GM18502 (cell line): ENCODE measurements around the gene HGD.
"Not testable (repeated sequence)": the region's sequence is repeated elsewhere in the genome, so short reads cannot be mapped to it uniquely, and the experiment has no call there.

Experiments used
- ATAC-seq: cut with Tn5 transposase; IDR thresholded peaks from one replicate; pipeline ENCODE4 v1.9.1; 2021; ENCODE audit warnings: mild to moderate bottlenecking; ENCODE audit not compliant: unreplicated experiment, poor library complexity

HGD gene

DNA sequence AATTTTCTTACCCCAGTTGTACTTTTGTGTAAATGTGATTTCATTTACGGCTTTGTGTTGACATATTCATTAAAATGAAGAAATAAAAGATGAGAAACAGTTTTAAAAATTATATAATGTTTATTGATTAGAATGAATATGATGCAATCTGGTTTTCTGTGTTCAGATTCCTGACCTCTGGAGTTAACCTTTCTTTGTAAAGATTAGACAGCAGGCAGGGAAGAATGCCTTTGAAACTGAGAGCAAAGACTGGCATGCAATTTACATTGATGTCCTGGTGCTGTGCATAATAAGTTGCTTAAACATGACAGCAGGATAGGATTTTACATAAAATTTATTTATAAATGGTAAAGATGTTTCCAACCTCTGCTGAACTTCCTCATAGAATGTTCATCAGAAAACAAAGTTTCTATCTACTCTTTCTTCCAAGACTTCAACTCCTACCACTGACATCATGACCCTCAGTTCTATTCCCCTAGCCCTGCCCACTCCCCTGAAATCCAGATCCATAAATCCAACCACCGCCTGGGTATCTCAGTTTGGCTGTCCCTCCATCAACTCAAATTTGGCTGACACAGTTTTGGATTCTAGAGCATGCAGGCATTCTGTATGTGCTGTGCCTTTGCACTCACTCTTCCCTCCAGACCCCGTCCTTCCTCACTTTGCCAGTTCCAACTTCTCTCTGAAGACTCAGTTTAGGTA is 1.7 kb downstream of the HGD start:
- no peak for ATAC-seq

DNA sequence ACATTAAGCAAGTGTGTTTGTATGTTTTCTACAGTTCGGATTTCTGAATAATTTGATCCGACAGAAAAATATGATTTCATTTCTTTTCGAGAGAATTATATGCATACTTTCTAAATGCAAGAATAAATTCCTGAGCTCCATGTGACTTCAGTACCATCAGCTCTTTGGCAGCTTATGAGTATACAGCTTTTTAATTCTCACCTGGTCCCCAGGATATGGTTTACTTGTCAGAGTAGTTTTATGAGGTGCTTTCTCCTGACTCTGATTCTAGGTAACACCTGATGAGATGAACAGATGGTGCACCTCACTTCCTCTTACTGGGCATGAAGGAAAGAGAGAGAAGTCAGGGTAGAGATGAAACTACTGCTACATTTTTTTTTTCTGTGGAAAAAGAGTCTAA is 3.1 kb downstream of the HGD start:
- no peak for ATAC-seq

DNA sequence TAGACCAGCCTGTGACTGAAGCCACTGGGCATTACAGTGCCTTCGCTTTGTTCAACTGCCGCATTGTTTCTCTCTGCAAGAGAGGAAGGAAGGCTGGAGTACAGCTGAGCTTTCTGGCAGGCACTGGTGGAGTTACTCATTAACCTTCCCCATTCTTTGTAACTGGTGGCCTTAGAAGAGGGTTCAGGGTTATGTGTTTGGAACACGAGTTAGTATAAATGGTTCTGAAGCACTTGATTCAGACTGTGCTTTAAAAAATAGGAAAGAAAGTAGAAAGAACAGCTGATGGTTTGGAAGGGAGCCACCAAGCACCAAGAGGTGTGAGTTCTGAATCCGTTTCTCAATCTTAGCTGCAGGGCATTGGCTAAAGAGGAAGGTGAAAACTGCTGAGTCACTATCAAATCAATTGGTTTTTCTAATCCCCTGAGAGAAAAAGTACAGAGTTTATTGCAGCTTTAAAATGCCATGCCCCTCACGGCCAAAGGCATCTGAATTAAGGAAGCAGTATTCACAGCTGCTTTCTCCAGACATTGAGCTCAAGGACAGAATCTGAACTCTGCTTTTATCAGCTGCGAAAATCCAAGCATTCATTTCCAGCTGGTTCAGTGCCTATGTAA is 3.6 kb downstream of the HGD start:
- peak; percentile 84 for ATAC-seq

DNA sequence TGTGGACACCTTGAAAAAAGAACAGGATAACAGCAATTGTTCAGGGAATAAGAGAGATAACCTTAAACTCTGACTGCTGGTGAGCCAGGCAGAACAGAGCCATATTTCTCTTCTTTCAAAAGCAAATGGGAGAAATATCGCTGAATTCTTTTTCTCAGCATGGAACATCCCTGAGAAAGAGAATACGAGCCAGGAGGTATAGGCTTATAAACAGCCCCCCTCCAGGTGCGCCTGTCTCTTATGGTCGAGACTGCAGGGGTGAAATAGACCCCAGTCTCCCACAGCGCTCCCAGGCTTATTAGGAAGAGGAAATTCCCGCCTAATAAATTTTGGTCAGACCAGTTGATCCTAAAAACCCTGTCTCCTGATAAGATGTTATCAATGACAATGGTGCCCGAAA is 4.8 kb downstream of the HGD start:
- ATAC-seq: not testable (repeated sequence)

DNA sequence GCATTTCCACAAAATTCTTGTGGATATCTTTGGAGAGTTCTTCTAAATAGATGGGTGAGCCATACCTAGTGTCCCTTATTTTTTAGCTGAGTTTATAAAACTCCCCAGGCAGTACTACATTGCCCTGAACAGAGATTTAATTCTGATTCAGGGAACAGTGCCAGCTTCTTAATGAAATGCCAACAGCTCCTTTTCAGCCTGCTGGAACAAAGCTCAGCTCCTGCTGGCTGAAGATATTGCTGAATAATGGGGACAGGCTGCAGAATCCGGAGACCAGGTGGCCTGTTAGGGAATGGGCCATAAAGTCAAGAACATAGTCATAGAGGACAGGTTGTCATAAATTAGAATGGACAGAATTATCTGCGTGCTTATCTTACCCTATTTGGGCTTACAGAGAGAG is 8.9 kb downstream of the HGD start:
- ATAC-seq: no peak

DNA sequence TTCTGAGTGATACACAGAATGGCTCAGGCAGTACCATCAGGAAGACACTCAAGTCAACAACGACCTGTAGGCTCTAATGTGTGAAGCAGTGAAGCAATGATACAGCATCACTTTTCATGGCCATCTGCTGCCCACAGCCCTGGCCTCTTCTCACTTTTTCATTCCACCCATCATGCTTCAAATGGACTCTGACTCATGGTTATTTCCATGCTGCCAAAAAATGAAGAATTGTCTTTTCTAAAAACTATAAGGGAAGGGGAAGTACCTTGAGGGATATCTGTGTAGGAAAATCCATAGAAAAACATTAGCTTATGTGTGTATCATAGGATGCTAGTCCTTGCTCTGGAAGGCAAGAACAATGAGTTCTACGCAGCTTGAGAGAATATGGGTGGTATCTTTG is 11.5 kb downstream of the HGD start:
- ATAC-seq: no peak

DNA sequence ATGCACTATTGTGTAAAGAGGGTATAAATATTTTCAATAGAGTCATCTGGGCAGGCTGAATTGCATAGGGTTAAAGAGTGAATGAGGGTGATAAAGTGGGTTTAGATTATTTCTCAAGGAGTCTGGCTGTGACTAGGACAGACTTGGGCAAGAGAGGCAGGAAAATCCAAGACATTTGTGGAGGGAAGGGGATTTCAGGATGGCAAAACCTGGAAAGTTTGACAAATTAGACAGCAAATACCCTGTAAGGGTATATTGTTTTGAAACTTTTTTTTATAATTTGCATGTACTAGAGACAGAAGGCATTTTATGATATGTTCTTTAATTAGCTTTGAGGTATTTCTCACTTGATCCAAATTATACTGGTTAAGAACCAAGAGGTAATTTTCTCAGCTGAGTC is 17.1 kb downstream of the HGD start:
- no peak for ATAC-seq

DNA sequence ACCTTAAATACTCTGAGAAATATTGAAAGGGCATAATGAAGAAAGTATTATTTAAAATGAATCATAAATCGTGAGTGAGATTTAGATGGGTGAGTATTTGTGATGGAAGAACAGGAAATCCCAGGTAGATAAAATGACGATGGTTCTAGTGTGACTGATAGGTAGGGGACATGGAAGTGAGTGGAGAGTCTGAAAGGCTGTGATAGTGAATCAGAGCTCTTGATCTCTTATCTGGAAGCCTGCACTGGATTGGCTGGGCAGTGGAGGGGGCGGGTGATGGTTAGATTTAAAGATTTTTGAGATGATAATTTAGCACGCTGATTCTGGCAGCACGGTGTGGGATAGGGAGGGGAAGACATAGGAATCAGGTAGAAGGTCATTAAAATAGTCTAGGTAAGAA is 20.1 kb downstream of the HGD start:
- ATAC-seq: no peak

DNA sequence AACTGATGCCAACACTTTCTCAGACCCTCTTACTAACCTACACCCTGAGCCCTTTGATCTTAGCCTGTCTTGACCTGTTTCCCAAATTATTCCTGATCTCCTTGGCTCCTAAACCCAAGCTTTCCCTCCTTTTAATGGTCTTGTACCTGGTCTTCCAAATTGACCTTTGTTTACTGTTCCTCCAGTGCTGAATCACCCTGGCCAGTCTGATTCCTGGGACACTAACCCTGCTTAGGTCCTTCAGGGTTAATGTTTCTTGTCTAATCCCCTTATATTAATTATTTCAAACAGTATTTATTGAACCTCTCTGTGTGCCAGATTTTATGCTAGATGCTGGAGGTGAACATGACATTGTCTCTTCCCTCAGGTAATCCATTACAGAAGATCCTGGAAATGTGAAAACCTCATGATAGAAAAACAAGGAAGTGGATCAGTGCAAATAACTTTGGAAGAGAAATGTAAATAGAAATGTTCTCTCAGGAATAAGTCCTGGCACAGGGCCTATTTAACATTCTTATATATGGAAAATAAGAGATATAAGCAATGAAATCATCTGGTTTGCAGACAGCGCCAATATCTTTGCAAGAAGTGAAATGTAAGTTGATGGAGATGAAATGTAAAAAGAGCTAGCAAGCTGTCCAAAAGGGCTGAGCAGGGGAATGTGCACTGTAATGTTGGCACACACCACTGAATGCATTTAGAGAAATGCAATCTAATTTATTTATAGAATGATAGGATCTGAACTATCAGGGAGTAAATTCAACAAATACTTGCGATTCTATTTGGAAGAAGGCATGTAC is 20.7 kb downstream of the HGD start:
- no peak for ATAC-seq

DNA sequence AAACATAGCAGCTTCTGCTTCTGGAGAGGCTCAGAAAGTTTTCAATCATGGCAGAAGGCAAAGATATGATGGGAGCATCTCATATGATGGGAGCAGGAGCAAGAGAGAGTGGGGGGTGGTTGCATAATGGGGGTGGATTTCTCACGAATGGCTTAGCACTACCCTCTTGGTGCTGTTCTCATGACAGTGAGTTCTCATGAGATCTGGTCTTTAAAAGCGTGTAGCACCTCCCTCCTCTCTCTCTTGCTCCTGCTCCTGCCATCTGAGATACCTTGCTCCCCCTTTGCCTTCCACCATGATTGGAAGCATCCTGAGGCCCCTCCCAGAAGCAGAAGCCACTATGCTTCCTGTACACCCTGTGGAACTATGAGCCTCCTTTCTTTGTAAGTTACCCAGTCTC is 22.2 kb downstream of the HGD start:
- ATAC-seq: no peak

DNA sequence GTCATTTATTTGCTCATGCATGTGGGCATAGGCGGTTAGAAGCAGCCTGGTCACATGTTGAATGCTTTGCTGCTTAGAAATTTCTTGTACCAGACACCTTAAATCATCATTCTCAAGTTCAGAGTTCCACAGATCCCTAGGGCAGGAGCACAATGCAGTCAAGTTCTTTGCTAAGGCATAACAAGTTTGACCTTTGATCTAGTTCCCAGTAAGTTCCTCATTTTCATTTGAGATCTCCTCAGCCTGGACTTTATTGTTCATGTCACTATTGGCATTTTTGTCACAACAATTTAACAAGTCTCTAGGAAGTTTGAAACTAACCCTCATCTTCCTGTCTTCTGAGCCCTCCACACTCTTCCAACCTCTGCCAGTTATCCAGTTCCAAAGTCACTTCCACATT is 22.8 kb downstream of the HGD start:
- no peak for ATAC-seq

DNA sequence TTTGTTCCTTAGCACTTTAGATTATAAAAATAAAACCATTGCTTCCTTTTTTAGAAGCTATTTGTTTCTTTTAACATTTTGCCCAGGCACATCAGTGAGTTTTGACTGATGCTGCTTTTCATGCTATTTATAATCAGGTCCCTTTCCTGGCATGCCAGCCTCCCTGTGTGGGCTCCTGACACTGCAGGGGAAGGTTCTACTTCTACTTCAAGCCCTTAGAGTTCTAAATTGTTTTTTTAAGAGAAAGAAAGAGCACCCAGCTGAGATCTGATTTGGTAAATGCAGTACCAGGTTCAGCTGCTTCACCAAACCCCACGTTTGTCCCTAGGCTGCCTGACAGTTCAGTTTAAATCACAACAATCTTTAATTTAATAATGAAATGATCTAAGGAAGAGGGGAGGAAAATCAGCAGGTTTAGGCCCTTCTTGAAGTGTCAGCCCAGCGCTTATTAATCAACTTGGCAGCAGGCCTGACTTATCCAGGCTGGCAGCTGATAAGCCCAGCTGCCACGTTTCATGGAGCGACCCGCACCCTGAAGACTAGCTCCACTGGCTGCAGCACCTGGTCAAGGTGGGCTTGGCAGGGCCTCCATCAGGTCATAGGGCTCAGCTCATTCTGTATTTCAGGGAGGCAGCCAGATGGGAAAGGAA is 29.0 kb downstream of the HGD start:
- no peak for ATAC-seq

DNA sequence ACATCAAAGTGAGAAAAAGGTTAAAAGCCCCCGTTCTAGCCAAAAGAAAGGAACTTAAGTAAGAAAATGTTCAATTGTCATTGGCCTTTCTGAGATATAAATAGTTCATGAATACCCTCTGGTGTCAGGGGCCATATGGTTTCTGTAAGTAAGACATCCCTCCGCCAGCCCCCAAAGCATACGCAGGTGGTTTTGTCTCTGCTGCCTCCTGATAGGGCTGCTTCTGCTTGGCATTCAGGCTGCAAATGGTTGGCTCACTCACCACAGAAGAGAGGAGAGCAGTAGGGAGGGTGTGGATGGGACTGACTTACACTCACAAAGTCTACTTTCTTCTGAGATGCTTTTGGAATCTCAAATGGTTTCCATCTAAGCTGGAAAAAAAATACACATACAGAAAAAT is 29.8 kb downstream of the HGD start:
- no peak for ATAC-seq

DNA sequence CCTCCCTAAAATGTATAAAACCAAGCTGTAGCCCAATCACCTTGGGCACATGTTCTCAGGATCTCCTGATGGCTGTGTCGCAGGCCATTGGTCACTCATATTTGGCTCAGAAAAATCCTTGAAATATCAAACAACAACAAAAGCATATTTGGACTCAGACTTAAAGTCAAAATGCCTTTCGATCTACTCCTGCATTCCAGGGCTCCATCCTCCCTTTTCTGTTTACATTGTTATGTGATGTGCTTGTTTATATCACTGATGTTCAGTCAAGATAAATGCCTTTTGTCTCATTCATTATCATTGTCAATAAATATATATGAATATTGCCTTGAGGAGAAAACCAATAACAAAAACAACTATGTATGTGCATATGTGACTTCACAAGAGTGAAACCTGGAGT is 31.7 kb downstream of the HGD start:
- ATAC-seq: no peak

DNA sequence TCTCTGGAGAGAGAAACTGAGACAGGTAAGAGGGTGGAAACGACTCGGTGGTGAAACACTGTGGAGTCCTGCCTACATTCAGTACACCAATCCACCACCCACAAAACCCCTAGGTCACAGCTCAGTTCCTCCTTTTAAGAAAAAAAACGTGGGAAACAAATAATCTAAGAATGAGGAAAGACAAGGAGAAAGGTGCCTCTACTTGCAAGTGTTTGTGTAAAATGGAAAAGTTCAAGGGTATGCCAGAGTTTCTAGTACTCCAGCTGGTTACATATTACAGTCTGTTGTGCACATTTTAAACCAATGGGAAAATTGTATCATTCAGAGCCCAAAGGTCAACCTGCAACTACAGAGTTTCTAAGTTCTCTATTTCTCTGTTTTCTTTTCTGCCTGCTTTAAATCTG is 32.2 kb downstream of the HGD start:
- no peak for ATAC-seq

DNA sequence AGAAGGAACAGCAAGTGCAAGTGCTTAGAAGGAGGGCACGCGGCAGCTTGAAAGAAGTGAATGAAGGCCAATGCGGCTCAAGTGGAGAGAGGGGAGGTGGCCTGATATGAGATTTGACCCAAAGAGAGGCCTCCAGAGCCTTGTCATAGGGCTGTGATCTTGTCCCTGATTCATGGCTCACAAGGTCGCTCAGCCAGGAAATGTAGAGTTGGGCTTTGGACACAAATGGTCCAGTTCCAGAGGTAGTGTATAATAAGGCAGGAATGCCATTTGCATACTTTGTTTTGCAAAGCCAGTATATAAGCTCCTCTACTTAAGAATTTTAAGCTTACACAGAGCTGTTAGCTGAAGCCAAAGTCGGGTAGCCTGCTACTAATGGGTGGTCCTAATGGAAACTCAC is 33.7 kb downstream of the HGD start:
- no peak for ATAC-seq

DNA sequence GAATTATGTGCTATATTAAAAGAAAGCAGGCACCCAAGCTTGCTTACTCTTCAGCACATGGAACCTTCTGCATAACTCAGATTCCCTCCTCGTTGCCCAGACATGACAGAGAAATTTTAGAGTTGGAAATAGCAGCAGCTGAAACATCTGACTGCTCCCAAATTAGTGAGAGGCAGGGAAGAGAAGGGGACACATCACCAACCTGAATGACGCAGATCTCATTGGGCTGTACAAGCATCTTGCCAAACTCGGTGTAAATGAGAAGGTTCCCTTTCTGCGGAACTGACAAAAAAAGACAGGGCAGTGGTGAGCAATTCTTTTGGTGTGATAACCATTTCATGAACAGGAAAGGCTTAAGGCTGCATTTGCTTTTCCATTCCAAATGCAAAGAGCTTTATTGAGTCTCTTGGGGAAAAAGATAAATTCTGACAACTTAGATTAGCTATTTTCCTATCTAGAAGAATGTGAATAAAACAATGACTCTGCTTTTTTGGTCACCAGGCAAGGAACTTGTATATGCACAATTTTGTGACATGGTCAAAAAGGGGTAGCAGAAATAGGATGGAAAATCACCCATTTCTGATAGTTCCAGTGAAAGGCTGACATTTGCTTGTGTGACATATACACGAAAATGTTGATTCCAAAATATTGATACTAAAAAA is 35.1 kb downstream of the HGD start:
- no peak for ATAC-seq

DNA sequence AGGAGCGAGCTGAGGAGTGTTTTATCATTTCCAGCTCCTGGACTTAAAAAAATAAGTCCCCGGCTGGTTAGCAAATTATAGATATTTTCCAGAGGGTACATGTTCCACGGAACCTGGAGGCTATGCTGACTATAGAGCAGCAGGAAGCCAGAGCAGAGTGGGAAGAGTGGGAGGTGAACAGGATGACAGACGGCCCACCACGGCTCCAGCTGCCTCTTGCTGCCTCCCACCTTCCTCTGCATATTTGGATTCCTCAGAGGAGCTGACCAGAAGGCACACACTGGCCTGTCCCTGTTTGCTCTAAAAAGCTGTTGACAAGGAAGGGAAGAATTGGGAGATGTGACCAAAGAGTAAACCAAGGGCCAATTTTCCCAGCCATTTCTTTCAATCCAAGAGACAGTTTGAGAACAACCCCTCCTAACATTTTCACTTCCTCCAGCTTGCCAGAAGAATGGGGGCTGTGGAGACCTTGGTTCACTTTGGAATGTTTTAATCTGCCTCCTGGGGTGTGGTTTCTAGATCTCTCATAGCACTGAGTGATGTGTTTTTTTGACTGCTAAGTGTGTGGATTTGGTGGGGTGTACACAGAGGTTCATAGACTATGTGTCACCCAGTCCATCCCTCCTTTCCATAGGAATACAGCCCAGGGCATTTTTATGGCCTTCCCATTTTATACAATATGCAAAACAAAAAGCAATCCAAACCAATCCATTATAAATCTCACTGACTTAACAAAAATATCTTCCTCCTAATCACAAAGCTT is 36.8 kb downstream of the HGD start:
- ATAC-seq: no peak

DNA sequence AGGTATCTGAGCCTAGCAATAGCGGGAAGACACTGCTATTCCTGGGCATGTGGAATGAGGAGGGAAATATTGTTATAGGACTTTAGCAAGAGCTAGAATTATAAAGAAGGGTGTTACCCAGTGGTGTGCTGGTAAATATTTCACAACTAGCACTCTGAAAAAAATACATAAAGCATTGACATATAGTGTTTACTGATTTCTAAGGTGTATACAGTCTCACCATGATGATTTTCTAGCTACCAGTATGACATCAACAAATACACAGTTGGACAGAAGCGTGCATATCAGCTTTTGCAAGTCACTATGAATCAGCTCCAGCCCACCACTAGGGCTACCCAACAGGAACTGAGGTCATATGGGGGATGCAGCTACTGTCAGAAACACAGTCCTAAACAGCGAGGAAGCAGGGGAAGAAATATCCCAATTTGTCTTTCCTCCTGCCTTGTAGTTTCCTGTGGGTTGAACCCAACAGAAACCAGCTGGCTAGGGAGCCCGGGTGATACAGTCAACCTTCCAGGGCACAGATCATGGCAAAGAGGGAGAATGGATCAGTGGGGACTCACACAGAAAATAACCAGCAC is 39.6 kb downstream of the HGD start:
- no peak for ATAC-seq
